A549 (cell line): ENCODE measurements around the gene MLXIP. TPM values are rescaled to one million over a fixed set of nuclear protein-coding genes. Genes with fewer than 3 reads are reported as not detected.

Experiments
- ATAC-seq, 2 experiments: fragments of 200-7000 bp in 1 of 2; fragments of >200 bp in 1 of 2; cut with Nextera tagmentation in 1 of 2; cut with Tn5 transposase in 1 of 2; 3 replicates each; pipeline versions ENCODE4 v1.8.0 to v1.9.1; 2018 to 2020; ENCODE audit warnings: mild to moderate bottlenecking in 1 of 2, moderate library complexity in 1 of 2
- CTCF ChIA-PET: fragments of 300-600 bp; sonication (Branson Sonifier 250); formaldehyde crosslinking; extraction: SDS; loops from one replicate; lab custom pipeline; 2021; ENCODE audit warnings: antibody characterized with exemption, inconsistent platforms; lab: Yijun Ruan, JAX
- POLR2A ChIA-PET: fragments of 350-600 bp; formaldehyde crosslinking; extraction: SDS; loops from one replicate; lab custom pipeline; 2021; ENCODE audit warnings: antibody characterized with exemption, inconsistent platforms; lab: Yijun Ruan, JAX
- DNase-seq, 2 experiments: peaks; one replicate each; pipeline versions ENCODE4 v3.0.0 to v3.0.0-alpha.2; 2011 to 2016; ENCODE audit warnings: low read depth in 1 of 2, low spot score in 1 of 2
- FAIRE-seq: peaks from 2 replicates; lab custom pipeline; 2011; peaks lifted over from hg19 to GRCh38; lab: Jason Lieb, UNC
- H3K27ac ChIP-seq, 2 experiments: fragments of >200 bp; sonication (Bioruptor Twin); formaldehyde crosslinking; 3 replicates each; pipeline ENCODE4 v1.5.1; 2016 to 2017
- H3K4me1 ChIP-seq: fragments of >200 bp; sonication (Bioruptor Twin); formaldehyde crosslinking; 3 replicates; pipeline ENCODE4 v1.6.1; 2016
- H3K4me2 ChIP-seq: fragments of >200 bp; sonication (Bioruptor Twin); formaldehyde crosslinking; 3 replicates; pipeline ENCODE4 v1.6.1; 2016
- H3K4me3 ChIP-seq: fragments of >200 bp; sonication (Bioruptor Twin); formaldehyde crosslinking; 3 replicates; pipeline ENCODE4 v1.5.1; 2016
- H3K9me3 ChIP-seq: fragments of >200 bp; sonication (Bioruptor Twin); formaldehyde crosslinking; 3 replicates; pipeline ENCODE4 v1.6.1; 2016
- CBX8 ChIP-seq: fragments of 200-600 bp; sonication (generic); IDR thresholded peaks from 2 replicates; pipeline ENCODE4 v1.6.1; 2016
- EHMT2 ChIP-seq: fragments of 200-600 bp; sonication (generic); IDR thresholded peaks from 2 replicates; pipeline ENCODE4 v1.6.1; 2016; ENCODE audit warnings: antibody characterized with exemption, low read depth, mild to moderate bottlenecking, moderate library complexity
- FOSL2 ChIP-seq, 2 experiments: fragments of 450-650 bp in 1 of 2; fragments of >200 bp in 1 of 2; sonication (Bioruptor Twin) in 1 of 2; formaldehyde crosslinking; IDR thresholded peaks; 2 replicates each; pipeline versions ENCODE4 v1.5.0 to v1.6.1; 2016 to 2020; ENCODE audit warnings: mild to moderate bottlenecking in 1 of 2, moderate library complexity in 1 of 2
- GATA3 ChIP-seq: IDR thresholded peaks from 2 replicates; pipeline ENCODE4 v1.6.1; 2012; ENCODE audit warnings: borderline replicate concordance
- HDAC2 ChIP-seq: fragments of 200-600 bp; sonication (generic); IDR thresholded peaks from 2 replicates; pipeline ENCODE4 v1.6.1; 2016
- HOXA7 ChIP-seq: fragments of 250-450 bp; sonication (Bioruptor Pico); IDR thresholded peaks from 2 replicates; pipeline ENCODE4 v1.5.0; 2020; ENCODE audit warnings: mild to moderate bottlenecking, moderate library complexity
- KDM1A ChIP-seq: fragments of 200-600 bp; sonication (generic); IDR thresholded peaks from 2 replicates; pipeline ENCODE4 v1.6.1; 2016; ENCODE audit warnings: low read depth, mild to moderate bottlenecking
- MAX ChIP-seq: IDR thresholded peaks from 2 replicates; pipeline ENCODE4 v1.6.1; 2012
- NFE2L2 ChIP-seq: fragments of 150-350 bp; conservative IDR thresholded peaks from 2 replicates; pipeline ENCODE4 v1.6.1; 2014; ENCODE audit warnings: low read length
- NPAS2 ChIP-seq: fragments of 250-450 bp; sonication (Bioruptor Pico); IDR thresholded peaks from 2 replicates; pipeline ENCODE4 v1.8.0; 2022; ENCODE audit warnings: mild to moderate bottlenecking, moderate library complexity, borderline replicate concordance
- PHF8 ChIP-seq: fragments of 200-600 bp; sonication (generic); IDR thresholded peaks from 2 replicates; pipeline ENCODE4 v1.6.1; 2016; ENCODE audit warnings: low read depth, mild to moderate bottlenecking, antibody characterized with exemption, moderate library complexity, borderline replicate concordance
- POLR2A ChIP-seq: IDR thresholded peaks from 2 replicates; pipeline ENCODE4 v1.6.1; 2012; ENCODE audit warnings: mild to moderate bottlenecking, low read length
- RAD21 ChIP-seq, 2 experiments: fragments of >200 bp in 1 of 2; sonication (Bioruptor Twin) in 1 of 2; formaldehyde crosslinking in 1 of 2; IDR thresholded peaks in 1 of 2; conservative IDR thresholded peaks in 1 of 2; 2 replicates in 1 of 2; 3 replicates in 1 of 2; pipeline ENCODE4 v1.6.1; 2012 to 2018; ENCODE audit warnings: inconsistent platforms in 1 of 2
- RFX5 ChIP-seq: fragments of 450-650 bp; IDR thresholded peaks from 2 replicates; pipeline ENCODE4 v1.7.1; 2014; ENCODE audit warnings: antibody characterized with exemption, mild to moderate bottlenecking, moderate library complexity
- TFCP2L1 ChIP-seq: fragments of 250-450 bp; sonication (Bioruptor Pico); IDR thresholded peaks from 2 replicates; pipeline ENCODE4 v1.5.0; 2021; ENCODE audit warnings: mild to moderate bottlenecking
- TP53 ChIP-seq: fragments of 250-450 bp; sonication (Bioruptor Pico); IDR thresholded peaks from 2 replicates; pipeline ENCODE4 v1.5.0; 2021; ENCODE audit warnings: mild to moderate bottlenecking, moderate library complexity
- ZC3H11A ChIP-seq: fragments of 450-650 bp; IDR thresholded peaks from 2 replicates; pipeline ENCODE4 v1.6.1; 2014; ENCODE audit warnings: antibody characterized with exemption, mild to moderate bottlenecking
- WGBS: methylation state at CpG from one replicate; pipeline ENCODE4 v1.1.6; 2017; ENCODE audit errors: missing lambda C conversion rate; 5-methylcytosine and 5-hydroxymethylcytosine counted together
- polyA plus RNA-seq, 4 experiments: library from polyadenylated mRNA; depleted of rRNA in 3 of 4; stranded (reverse); fragments of >200 nt; fragmentation: RNase III in 1 of 4; extraction: RNeasy Plus Mini Kit Qiagen cat#74134 plus additional on column Dnase treatment in 1 of 4; gene quantifications; 2 replicates in 3 of 4; 3 replicates in 1 of 4; pipeline ENCODE4 v1.2.3, GENCODE V29; 2011 to 2017
- TF ChIP-seq, protein P1 (sequence below): fragments of 200-600 bp; sonication (generic); IDR thresholded peaks from 2 replicates; pipeline ENCODE4 v1.6.1; 2016; ENCODE audit warnings: antibody characterized with exemption, mild to moderate bottlenecking, moderate library complexity
- TF ChIP-seq, protein P2 (sequence below): fragments of 450-650 bp; IDR thresholded peaks from 2 replicates; pipeline ENCODE4 v1.6.1; 2014; ENCODE audit warnings: antibody characterized with exemption
- TF ChIP-seq, protein P3 (sequence below): fragments of 250-450 bp; sonication (Bioruptor Pico); IDR thresholded peaks from 2 replicates; pipeline ENCODE4 v1.5.0; 2020; ENCODE audit warnings: low read depth, mild to moderate bottlenecking, moderate library complexity

MLXIP gene
- polyA plus RNA-seq, 2 of the 4 experiments (the other 2 are of a cell fraction) = 7.0 to 21.4 TPM

DNA sequence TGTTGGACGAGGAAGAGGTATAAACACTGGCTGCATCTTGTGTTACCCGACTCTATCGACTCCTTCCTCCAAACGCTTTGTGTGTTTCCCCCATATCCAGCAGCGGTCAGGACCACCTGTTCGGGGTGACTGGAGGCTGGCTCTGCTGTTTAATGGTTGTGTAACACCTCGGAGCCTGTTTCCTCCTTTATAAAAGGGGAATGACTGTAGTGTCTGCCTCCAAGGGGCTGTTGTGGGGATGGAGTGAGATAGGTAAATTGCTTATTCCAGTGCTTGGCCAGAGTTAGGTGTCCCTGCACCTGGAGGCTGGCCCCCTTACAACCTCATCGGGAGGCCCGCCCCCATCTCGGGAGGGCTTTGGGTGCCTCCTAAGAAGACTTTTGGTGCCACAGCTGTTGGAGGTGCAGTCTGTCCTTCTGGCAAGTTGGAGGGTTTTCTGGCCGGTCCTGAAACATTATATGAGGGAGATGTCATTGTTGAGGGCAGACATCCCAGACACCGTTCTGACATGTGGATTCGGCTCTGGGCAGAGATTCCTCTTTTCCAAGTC, 1.1 kb downstream of the MLXIP start:
- peak overlapping the region; percentile 93 for H3K4me2 ChIP-seq
- H3K4me1 ChIP-seq = peaks cover 42% of the 10 kb centered on the region
- TF ChIP-seq TP53 (CRISPR knock-in tag) (no peak), HOXA7 (CRISPR knock-in tag) (no peak), HDAC2 (no peak), KDM1A (no peak), MAX (no peak; the same call in 1 of the 2 replicates), NPAS2 (CRISPR knock-in tag) (no peak), CBX8 (no peak), TFCP2L1 (CRISPR knock-in tag) (no peak), ZC3H11A (no peak), PHF8 (no peak), RFX5 (no peak), GATA3 (no peak), RAD21 (conservative IDR thresholded peaks at IDR 0.05 in 1 of 2, IDR thresholded peaks at IDR 0.05 in 1 of 2) (no peak), NFE2L2 (no peak), EHMT2 (no peak)
- TF ChIP-seq, protein P1, sequence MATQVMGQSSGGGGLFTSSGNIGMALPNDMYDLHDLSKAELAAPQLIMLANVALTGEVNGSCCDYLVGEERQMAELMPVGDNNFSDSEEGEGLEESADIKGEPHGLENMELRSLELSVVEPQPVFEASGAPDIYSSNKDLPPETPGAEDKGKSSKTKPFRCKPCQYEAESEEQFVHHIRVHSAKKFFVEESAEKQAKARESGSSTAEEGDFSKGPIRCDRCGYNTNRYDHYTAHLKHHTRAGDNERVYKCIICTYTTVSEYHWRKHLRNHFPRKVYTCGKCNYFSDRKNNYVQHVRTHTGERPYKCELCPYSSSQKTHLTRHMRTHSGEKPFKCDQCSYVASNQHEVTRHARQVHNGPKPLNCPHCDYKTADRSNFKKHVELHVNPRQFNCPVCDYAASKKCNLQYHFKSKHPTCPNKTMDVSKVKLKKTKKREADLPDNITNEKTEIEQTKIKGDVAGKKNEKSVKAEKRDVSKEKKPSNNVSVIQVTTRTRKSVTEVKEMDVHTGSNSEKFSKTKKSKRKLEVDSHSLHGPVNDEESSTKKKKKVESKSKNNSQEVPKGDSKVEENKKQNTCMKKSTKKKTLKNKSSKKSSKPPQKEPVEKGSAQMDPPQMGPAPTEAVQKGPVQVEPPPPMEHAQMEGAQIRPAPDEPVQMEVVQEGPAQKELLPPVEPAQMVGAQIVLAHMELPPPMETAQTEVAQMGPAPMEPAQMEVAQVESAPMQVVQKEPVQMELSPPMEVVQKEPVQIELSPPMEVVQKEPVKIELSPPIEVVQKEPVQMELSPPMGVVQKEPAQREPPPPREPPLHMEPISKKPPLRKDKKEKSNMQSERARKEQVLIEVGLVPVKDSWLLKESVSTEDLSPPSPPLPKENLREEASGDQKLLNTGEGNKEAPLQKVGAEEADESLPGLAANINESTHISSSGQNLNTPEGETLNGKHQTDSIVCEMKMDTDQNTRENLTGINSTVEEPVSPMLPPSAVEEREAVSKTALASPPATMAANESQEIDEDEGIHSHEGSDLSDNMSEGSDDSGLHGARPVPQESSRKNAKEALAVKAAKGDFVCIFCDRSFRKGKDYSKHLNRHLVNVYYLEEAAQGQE = no peak
- TF ChIP-seq, protein P2, sequence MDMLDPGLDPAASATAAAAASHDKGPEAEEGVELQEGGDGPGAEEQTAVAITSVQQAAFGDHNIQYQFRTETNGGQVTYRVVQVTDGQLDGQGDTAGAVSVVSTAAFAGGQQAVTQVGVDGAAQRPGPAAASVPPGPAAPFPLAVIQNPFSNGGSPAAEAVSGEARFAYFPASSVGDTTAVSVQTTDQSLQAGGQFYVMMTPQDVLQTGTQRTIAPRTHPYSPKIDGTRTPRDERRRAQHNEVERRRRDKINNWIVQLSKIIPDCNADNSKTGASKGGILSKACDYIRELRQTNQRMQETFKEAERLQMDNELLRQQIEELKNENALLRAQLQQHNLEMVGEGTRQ = no peak
- TF ChIP-seq, protein P3, sequence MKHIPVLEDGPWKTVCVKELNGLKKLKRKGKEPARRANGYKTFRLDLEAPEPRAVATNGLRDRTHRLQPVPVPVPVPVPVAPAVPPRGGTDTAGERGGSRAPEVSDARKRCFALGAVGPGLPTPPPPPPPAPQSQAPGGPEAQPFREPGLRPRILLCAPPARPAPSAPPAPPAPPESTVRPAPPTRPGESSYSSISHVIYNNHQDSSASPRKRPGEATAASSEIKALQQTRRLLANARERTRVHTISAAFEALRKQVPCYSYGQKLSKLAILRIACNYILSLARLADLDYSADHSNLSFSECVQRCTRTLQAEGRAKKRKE (CRISPR knock-in tag) = no peak
- H3K9me3 ChIP-seq = no peaks in the 10 kb centered on the region
- ATAC-seq (peak in 1 of 2 experiments; percentile 9; a peak in 3 of 6 replicates), FAIRE-seq (no peak), DNase-seq (no peak)
- H3K27ac ChIP-seq = peak overlapping the region; percentile 88 to 98
- peak overlapping the region; percentile 94 for H3K4me3 ChIP-seq
- ChIA-PET POLR2A (no interaction called here), CTCF (interaction anchor here (0.6 to 32.3 kb wide), 10 partner anchors 10 to 111 kb away, joined by 3 to 850 read pairs (median 11); no protein-coding TSS in a partner anchor)
- WGBS = 4% methylated on average over 13 of the region's 13 CpGs

DNA sequence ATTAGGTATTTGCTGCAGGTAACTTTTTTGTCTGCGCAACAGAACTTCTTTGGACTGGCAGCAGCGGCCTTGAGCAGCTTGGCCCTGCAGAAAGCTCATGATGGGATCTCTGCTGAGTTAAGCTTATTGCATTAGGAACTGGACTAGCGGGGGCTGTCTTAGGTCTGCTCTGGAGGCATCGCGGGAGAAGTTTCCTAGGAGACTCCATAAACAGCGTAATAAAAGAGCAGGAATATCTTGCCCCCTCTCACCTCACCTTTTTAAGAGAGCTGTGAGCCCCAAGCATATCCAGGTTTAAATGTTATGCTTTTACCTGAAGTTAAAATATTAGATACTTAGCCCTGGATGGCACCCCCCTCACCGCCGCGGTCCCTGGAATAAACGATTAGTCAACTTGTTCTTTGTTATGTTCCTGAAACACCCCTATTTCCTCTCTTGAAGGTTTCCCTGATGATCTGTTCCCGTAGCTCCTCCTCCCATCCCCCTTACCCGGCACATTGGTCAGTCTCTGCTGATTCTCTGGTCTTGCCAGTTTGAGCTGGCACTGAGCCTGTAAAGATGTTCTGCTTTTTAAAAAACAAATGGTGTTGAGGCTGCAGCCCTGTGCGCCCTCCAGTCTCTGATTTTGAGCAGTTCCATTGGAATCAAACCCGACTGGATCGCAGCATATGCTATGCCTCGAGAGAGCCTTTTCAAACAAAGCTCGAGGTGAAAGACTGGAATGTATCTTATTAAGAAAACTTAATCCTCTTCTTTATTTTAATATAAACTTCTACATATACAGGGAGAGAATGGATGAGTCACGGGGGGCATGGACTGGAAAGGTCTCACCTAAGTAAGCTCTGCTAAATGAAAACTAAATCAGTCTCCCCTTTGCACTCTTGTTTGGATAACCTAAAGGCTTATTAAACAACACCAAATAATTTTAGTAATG, 1.9 kb downstream of the MLXIP start:
- H3K4me1 ChIP-seq = peaks cover 42% of the 10 kb centered on the region
- WGBS = 43% methylated on average over 18 of the region's 18 CpGs
- ChIA-PET POLR2A (interaction anchor here (0.7 to 0.9 kb wide), 3 partner anchors 11 to 26 kb away, joined by 3 read pairs; no protein-coding TSS in a partner anchor), CTCF (interaction anchor here (0.5 to 3.8 kb wide), 17 partner anchors 9 to 217 kb away, joined by 3 to 41 read pairs (median 4); no protein-coding TSS in a partner anchor)
- H3K27ac ChIP-seq = peak overlapping the region; percentile 88 to 98
- DNase-seq (peak; percentile 40 to 41), FAIRE-seq (no peak), ATAC-seq (peak in 1 of 2 experiments; percentile 22; a peak in 2 of 6 replicates)
- H3K9me3 ChIP-seq = no peaks in the 10 kb centered on the region
- H3K4me3 ChIP-seq = peak overlapping the region; percentile 94
- peak overlapping the region; percentile 93 for H3K4me2 ChIP-seq
- TF ChIP-seq NFE2L2 = no peak
- TF ChIP-seq POLR2A = no peak
- no peak for TF ChIP-seq KDM1A
- TF ChIP-seq FOSL2 (IDR thresholded peaks at IDR 0.05) = no peak
- TF ChIP-seq FOSL2 (CRISPR knock-in tag; IDR thresholded peaks at IDR 0.05) = peak; percentile 33; the same call in 1 of the 2 replicates
